ENCODE results near the gene IRX6. TPM values are rescaled to one million over a fixed set of nuclear protein-coding genes. Genes with fewer than 3 reads are reported as not detected.

IRX6 gene
- total RNA-seq, 1 experiment from 2014 or later, result 0.23 TPM

- no peak for DNase-seq (ENCODE audit: low read depth)
Measured at GRCh38 chr16:55322327-55322726, 1.7 kb upstream of the IRX6 start.

GRCh38 chr16:55324285-55325079 is 479 bp downstream of the IRX6 start:
- DNase-seq (ENCODE audit: low read depth), result peak; percentile 19

GRCh38 chr16:55325080-55325447 is 1.1 kb downstream of the IRX6 start:
- DNase-seq (ENCODE audit: low read depth), result peak; percentile 9

- DNase-seq (ENCODE audit: low read depth), result no peak
Measured at GRCh38 chr16:55325458-55326109, 1.6 kb downstream of the IRX6 start.

GRCh38 chr16:55326261-55327092 is 2.5 kb downstream of the IRX6 start:
- no peak for DNase-seq (ENCODE audit: low read depth)

GRCh38 chr16:55328611-55329569 is 4.9 kb downstream of the IRX6 start:
- DNase-seq (ENCODE audit: low read depth), result no peak

GRCh38 chr16:55329791-55330428 is 5.9 kb downstream of the IRX6 start:
- DNase-seq (ENCODE audit: low read depth), result no peak

- DNase-seq (ENCODE audit: low read depth), result no peak
Measured at GRCh38 chr16:55330781-55331647, 7.0 kb downstream of the IRX6 start.

- DNase-seq (ENCODE audit: low read depth), result no peak
Measured at GRCh38 chr16:55331648-55332185, 7.7 kb downstream of the IRX6 start.

GRCh38 chr16:55333684-55334083 is 9.7 kb downstream of the IRX6 start:
- no peak for DNase-seq (ENCODE audit: low read depth)

GRCh38 chr16:55338646-55339045 is 14.6 kb downstream of the IRX6 start:
- DNase-seq (ENCODE audit: low read depth), result no peak

- DNase-seq (ENCODE audit: low read depth), result no peak
Measured at GRCh38 chr16:55340445-55340844, 16.4 kb downstream of the IRX6 start.

- DNase-seq (ENCODE audit: low read depth), result no peak
Measured at GRCh38 chr16:55341681-55342080, 17.7 kb downstream of the IRX6 start.

GRCh38 chr16:55346475-55346874 is 22.5 kb downstream of the IRX6 start:
- DNase-seq (ENCODE audit: low read depth), result no peak

GRCh38 chr16:55349867-55350266 is 25.9 kb downstream of the IRX6 start:
- peak; percentile 7 for DNase-seq (ENCODE audit: low read depth)

GRCh38 chr16:55350984-55351383 is 27.0 kb downstream of the IRX6 start:
- no peak for DNase-seq (ENCODE audit: low read depth)

- DNase-seq (ENCODE audit: low read depth), result no peak
Measured at GRCh38 chr16:55351936-55352335, 27.9 kb downstream of the IRX6 start.

- no peak for DNase-seq (ENCODE audit: low read depth)
Measured at GRCh38 chr16:55357241-55357640, 33.2 kb downstream of the IRX6 start.

- no peak for DNase-seq (ENCODE audit: low read depth)
Measured at GRCh38 chr16:55359946-55360345, 35.9 kb downstream of the IRX6 start.

GRCh38 chr16:55364811-55365210 is 40.8 kb downstream of the IRX6 start:
- no peak for DNase-seq (ENCODE audit: low read depth)

All from Daoy (cell line).